ENCODE data around the gene SDHAF2. TPM values are rescaled to one million over a fixed set of nuclear protein-coding genes. Genes with fewer than 3 reads are reported as not detected.

SDHAF2 gene

Small RNA genes within 50 kb of the gene (small RNA-seq; reads per million reads assigned to genes)
- gene RN7SL23P (ENCODE audit: insufficient read depth) = not detected

Measured in mesendoderm (in vitro differentiated cells).